HS-5 (cell line): ENCODE measurements around the gene LY6G6F.
A peak's percentile ranks its signal among the peaks of the same experiment; 100 is the strongest.
"Not testable (repeated sequence)": the region's sequence is repeated elsewhere in the genome, so short reads cannot be mapped to it uniquely, and the experiment has no call there.

Experiments used
- DNase-seq: peaks from one replicate; pipeline ENCODE4 v3.0.0-alpha.2; 2012; ENCODE audit warnings: low read depth

LY6G6F gene

DNA sequence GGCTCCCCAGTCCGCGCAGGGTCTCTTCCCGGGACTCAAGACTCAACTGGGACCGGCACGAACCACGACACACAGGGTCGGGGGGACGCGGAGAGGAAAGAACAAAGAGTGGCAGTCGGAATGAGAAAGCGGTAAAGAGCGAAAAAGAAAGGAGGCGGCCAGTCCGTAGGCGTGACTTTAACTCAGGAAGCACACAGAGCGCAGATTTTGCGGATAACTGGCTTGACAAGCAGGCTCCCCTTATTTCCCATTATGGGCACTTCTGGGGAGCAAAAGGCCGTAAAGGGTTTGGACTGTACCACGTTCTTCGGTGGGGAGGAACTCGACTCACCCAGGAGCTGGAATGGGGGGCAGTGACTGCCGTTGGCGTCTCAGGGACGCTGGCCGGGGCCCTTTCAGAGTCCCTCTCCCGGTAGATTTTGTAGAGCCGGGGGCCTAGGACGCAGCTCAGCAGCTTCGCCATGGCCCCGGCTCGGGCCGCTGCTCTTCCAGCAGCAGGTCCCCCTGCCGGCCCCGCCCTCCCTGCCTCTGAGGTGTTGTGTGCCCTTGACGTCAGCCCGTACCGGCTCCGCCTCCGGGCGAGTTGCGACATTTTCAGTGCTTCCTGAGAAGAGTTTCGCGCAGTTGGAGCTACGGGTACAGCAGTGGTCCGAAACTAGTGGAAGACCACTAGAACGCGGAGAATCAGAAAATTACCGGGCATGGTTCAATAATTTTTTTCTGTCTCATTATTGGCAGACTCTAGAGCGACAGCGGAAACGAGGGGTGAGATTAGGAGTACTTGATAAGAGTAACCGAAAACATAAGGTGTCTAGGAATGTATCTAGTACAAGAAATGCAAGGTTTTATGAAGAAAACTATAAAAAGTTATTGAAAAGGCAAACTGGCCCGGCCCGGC is 3.6 kb upstream of the LY6G6F start, which contains the start of gene ABHD16A:
ABHD16A (minus strand) TSS at position 506 of the 898 bp plus-strand sequence; CDS start at position 463, 43 bp downstream.
- peak; percentile 94 for DNase-seq

DNA sequence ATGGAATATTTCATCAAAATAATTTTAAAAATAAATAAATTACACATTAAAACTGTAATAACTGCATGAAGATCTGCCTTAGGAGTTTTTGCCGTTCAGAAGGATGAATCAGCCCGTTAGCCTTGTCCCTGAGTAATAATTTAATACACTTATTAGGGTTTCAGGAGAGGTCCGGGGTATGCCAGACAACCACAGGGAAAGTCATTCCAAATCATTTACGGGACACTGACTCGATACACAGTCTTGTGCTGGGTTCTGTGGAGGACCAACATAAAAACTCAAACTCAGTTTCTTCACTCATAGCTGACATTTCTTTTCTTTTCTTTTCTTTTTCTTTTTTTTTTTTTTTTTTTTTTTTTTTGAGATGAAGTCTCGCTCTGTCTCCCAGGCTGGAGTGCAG is 735 bp upstream of the LY6G6F start:
- no peak for DNase-seq

DNA sequence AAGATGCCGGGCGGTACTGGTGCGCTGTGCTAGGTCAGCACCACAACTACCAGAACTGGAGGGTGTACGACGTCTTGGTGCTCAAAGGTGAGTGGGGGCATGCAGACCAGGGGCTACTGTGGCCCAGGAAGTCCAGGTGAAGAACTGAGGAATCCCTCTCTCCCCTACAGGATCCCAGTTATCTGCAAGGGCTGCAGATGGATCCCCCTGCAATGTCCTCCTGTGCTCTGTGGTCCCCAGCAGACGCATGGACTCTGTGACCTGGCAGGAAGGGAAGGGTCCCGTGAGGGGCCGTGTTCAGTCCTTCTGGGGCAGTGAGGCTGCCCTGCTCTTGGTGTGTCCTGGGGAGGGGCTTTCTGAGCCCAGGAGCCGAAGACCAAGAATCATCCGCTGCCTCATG is 1.0 kb downstream of the LY6G6F start:
- no peak for DNase-seq

DNA sequence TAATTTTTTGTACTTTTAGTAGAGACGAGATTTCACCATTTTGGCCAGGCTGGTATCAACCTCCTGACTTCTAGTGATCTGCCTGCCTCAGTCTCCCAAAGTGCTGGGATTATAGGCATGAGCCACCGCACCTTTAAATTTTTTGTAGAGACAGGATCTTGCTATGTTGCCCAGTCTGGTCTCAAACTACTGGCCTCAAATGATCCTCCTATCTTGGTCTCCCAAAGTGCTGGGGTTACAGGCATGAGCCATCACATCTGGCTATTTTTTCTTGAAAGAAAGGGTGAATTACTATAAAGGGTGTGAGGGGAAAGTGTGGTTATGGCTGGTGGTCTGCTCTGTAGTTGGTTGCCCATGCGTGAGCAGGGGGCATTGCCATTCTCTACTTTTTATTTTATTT is 1.6 kb downstream of the LY6G6F start:
- no peak for DNase-seq

DNA sequence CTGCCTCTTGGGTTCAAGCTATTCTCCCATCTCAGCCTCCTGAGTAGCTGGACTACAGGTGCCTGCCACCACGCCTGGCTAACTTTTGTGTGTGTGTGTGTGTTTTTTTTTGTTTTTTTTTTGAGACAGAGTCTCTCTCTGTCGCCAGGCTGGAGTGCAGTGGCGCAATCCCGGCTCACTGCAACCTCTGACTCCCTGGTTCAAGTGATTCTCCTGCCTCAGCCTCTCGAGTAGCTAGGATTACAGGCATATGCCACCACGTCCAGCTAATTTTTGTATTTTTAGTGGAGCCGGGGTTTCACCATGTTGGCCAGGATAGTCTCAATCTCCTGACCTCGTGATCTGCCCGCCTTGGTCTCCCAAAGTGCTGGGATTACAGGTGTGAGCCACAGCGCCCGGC is 2.5 kb downstream of the LY6G6F start:
- not testable (repeated sequence) for DNase-seq

DNA sequence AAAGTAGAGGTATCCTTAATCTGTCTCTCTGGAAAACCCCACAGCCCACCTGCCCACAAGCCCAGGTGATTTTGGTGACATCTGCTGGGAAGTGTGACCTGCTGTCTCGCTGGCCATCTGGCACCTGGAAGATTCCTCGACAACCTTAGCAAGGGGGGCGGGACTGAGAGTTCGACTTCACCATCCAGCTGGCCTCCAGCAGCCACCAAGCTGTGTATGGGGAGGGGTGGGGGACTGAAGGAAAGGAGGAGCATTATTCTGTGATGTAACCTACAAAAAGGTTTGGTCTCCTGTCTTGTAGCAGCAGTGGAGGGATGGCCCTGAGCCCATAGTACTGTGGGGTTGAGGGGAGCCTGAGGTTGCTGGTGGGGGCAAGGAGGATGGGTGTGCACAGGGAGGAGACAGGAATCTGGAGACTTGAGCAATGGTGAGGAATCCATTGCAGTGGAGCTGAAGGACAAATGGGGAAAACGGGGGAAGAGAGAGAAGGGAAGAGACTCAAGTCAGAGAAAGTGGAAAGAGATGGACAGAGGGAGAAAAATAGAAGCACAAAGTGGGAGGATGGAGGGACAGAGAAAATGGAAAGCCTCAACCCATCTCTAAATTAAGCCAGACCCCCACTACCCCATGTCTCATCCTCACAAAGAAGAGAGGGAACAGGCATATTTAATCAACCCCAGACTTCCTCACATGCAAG is 4.0 kb downstream of the LY6G6F start:
- DNase-seq = no peak

DNA sequence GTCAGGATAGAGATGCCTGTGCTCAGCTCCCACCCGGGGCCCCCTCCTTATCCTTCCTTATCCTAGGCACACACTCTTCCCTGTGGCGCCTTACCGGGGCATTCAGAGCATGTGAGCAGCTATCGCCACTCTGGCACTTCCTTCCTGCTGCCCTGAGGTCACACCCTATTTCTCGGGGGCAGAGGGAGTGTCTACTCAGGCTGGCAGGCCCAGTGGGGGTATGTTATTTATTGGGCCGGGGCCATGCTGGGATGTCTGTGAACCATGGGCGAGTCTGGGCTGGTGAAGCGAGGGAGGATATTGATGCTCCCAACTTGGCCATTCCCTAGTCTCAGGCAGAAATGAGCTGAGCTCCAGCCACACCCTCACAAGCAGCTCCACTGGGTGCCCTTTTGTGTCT is 4.6 kb downstream of the LY6G6F start:
- no peak for DNase-seq

DNA sequence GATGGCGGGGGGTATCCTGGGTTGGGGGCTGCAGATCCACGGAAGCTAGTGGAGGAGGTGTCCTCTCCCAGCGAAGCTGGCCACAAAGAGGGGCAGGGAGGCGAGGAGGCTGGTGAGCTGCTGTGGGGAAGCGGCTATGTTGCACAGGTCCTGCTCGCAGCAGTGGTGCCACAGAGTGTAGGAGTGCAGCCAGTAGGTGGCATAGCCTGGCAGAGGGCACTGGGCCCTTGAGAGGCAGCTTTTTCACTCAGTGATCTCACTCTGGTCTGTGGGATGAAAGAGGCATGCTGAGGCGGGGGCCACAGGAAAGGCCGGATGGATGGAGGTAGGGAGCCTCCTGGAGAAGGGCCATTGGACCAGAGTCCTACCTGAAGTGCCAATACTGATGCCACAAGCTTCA is 5.6 kb downstream of the LY6G6F start:
- no peak for DNase-seq

DNA sequence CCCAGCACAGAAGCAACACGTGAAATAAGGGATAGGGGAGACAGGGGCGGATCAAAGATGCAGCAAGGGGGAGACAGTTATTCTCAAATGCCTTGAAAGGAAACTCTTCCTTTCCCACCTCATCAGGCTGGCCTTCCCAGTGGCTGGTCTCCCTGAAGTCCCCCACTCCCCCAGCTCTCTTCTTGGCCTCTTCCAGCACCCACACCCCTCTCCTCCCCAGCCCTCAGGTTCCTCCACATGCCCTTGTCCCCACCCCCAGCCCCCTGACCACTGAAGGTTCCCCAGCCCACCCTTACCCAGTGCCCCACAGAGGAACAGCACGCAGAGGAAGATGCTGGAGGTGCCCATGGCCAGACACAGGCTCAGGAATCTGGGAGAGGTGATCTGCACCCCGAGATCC is 6.8 kb downstream of the LY6G6F start:
- no peak for DNase-seq

DNA sequence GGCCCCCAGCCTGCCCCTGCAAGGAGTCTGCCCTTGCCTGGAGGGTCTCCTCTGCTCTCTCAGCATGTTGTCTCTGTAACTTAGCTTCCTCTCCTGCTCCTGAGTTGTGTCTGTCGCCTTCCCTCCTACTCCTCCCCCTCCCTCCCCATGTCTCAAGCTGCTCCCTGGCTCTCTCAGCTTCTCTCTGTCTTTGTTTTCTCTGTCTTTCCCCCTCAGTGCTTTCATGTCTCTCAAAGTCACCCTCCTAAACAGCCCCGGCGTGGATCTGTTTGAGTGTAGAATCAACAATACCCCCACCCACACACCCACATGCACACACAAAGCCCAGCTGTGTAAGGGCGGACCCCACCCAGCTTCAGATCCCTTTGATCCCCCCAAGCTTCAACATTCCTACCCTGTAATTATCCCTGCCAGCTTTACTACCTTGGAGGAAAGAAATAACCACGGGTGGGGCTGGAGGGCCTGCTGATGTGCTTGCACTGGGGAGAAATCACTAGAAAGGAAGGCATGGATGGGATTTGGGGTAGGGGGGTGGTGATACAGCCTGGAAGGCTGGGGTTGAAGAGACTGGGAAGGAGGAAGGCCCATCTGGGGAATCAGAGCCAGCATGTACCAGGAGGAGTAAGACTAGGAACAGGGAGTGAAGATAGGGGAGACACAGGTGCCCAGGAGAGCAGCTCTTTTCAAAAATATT is 7.5 kb downstream of the LY6G6F start:
- DNase-seq = no peak

DNA sequence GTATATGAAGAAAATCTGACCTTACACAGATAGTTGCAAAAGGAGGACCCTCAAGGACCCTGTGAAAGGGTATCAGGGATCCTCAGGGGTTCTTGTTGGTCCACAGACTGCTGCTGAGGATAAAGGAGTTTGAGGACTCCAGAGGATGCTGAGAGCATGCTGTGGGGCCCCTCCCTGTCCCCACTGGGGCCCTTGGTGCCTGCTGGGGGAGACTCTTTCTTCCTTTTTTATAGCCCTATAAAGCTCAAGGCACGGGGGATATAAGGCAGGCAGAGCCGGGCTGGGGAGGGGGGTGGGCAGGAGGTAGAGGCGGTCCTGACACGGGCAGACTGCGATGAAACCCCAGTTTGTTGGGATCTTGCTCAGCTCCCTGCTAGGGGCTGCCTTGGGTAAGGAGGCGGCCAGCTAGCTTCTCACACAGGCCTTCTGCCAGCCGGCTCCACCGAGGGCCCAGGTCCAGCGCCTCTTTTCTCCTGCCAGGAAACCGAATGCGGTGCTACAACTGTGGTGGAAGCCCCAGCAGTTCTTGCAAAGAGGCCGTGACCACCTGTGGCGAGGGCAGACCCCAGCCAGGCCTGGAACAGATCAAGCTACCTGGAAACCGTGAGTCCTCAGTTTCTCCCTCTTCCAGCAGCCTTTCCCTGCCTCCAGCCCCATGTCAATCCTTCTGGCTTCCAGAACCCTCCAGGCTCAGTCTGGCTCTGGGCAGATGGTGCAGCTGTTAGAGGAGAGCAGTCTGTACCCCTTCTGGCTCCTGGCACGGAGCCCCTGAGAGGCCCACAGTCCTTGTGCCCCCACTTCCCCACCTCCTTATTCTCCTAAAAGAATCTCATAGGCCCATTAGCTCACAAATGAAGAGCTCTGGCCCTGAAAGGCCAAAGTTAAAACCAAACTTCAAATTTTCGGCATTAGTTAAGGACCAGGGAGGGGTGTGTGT is 8.6 kb downstream of the LY6G6F start, which contains the start of gene LY6G6D:
LY6G6D (plus strand) TSS at position 327 of the 937 bp plus-strand sequence; CDS start at position 335, 8 bp downstream.
- no peak for DNase-seq

DNA sequence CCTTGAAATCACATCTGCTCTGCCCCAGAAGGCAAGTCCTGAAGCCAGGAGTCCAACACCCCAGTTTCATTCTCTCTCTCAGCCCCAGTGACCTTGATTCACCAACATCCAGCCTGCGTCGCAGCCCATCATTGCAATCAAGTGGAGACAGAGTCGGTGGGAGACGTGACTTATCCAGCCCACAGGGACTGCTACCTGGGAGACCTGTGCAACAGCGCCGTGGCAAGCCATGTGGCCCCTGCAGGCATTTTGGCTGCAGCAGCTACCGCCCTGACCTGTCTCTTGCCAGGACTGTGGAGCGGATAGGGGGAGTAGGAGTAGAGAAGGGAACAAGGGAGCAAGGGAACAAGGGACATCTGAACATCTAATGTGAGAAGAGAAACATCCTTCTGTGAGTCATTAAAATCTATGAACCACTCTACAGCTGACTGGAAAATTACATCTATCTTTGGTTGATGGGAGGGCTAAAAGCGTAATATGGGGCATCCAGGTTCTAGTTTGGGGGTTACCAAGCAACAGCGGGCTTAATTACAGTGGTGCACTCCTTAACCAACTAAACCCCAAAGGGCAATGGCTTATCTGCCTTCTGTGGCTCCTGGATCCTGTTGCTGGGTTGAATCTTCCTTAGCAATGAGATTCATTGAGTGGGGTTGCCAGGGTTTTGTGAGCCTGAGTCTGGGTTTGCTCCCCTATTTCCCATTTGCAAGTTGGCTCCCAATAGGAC is 11.0 kb downstream of the LY6G6F start:
- no peak for DNase-seq

DNA sequence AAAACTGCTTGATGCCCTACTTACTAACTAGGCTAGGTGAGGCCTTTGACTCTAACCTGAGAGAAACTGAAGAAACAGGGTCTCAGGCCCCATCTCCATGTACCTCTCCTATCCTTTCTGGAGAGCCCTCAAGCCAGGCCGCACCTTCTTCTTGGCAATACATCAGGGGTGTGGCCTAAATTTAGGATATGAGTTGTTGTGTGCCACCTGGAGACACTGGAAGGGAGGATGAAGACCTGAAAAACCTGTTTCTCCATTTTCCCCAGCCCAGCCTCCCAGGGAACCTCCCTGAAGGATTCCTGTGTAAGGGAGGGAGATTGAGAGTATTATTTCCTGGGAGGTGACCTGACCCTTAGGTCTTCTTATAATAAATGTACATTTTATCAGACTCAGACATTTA is 11.6 kb downstream of the LY6G6F start:
- no peak for DNase-seq

DNA sequence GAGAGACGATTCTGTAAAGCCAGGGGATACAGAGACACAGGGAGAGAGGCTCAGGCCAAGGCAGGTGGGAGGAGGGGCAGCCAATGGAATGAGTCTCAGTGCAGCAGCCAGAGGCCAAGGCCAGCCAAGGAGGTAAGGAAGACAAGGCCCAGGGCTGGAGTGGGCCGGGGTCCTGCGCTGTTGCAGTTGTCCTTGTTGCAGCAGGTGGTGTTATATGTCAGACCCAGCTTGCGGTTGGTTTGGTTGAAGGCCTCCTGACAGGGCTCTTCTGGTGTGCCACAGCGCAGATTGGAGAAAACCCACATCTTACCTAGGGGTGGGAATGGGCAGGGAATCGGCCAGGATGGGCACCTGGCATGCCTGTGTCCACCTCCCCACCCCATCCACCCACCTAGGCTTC is 12.3 kb downstream of the LY6G6F start:
- DNase-seq = no peak

DNA sequence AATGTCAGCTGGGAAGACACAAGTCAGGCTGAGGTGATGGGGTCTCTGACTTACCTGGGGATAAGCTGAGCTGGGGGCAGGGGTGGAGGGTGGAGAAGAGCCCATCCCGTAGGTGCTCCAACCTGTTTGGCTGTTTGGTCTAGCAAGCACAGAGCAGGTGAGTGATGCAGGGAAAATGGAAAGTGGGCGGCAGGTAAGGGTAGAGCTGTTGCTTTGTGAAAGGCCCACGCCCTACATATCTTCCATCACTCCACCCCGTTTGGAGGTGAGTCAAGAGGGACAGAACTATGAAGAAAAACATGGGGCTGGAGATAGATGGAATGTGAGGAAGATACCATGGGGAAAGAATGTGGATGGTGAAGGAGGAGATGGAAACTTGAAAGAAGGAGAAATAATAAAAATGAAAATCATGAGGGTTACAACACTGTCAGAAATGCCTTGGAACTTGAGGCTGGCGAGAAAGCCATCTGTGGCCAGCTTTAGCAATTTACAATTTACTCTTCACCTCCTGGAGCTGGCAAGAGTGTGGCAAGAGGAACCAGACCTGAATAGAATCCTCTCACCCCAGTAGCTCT is 13.6 kb downstream of the LY6G6F start:
- no peak for DNase-seq

DNA sequence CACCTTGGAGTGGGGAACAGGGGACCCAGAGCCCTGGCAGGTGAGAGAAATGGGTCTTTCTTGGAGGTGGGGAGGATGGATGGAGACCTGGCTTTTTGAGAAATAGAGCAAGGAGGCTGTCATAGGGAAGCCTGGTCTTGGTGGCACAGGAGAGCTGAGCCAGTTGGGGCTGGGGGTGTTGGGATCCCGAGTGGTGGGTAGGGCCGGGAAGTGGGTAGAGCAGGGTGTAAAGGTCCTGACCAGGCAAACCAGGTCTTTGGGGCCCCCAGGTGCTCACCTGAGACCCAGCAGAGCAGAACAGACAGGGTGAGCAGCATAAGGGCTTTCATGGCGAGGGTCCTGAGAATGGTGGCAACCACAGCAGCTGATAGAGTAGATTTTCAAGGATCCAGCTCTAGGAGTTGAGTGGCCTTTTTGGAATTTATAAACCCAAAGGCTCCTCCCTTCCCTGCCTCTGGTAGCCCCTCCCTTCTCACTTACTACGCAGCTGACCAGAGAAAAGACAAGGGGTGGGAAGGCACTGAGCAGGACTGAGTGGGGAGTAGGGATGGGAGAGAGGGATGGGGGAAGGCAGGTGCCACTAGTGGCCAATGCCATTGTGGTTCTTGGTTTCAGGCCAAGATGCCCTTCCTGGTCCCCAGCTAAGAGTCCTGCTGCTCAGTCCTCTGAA is 14.8 kb downstream of the LY6G6F start, which contains the start of gene LY6G6C:
LY6G6C (minus strand) TSS at position 396 of the 670 bp plus-strand sequence; CDS start at position 329, 67 bp downstream.
- no peak for DNase-seq

DNA sequence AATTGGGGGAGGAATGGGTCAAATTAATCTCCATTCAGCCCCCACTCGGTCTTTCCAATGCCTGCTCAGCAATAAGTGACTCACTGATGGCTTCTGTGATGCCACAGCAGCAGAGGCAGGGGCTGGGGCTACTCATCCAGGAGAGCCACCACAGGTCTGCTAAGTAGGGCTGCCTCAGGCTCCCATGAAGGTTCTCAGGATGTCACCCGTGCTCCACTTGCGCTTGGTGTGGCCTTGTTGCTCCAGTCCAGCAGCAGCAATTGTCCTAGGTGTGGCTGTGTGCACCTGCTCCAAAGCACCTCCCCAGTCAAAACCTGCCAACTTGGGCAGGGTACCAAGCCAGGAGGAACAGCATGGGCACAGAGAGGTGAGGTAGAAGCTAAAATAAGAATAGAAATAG is 15.5 kb downstream of the LY6G6F start:
- DNase-seq = no peak

DNA sequence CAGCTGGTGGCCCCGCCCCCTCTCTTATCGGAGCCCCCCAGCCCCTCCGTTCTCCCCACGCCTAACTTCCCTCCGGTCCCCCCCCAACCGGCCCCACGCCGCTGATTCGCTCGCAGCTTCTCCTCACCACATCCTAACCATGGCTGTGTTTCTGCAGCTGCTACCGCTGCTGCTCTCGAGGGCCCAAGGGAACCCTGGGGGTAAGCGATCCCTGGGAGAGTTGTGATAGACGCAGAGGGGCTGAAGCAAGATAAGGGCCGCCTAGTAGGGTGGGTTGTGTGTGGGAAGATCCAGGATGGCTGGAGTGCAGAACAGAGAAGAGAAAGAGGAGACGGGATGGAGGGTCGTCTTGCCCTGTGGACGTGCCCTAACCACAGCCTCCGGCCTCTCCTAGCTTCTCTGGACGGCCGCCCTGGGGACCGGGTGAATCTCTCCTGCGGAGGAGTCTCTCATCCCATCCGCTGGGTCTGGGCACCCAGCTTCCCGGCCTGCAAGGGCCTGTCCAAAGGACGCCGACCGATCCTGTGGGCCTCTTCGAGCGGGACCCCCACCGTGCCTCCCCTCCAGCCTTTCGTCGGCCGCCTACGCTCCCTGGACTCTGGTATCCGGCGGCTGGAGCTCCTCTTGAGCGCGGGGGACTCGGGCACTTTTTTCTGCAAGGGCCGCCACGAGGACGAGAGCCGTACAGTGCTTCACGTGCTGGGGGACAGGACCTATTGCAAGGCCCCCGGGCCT is 16.7 kb downstream of the LY6G6F start, which contains the start of gene MPIG6B:
MPIG6B (plus strand) TSS at position 129 of the 735 bp plus-strand sequence; CDS start at position 140, 11 bp downstream.
- DNase-seq = no peak
